H9 (cell line): ENCODE results near the gene SECTM1. TPM values are rescaled to one million over a fixed set of nuclear protein-coding genes. Genes with fewer than 3 reads are reported as not detected.
A peak's percentile ranks its signal among the peaks of the same experiment; 100 is the strongest.

Experiments
- DNase-seq: peaks from one replicate; pipeline ENCODE4 v3.0.0-alpha.2; 2017
- H2AFZ ChIP-seq: one replicate; pipeline ENCODE4 v1.6.1; 2013; ENCODE audit warnings: mild to moderate bottlenecking, low read length, control low read depth, moderate library complexity
- H2AK5ac ChIP-seq: 2 replicates; pipeline ENCODE4 v1.6.1; 2013; ENCODE audit warnings: low read length, control low read depth, mixed read lengths; ENCODE audit not compliant: insufficient read length
- H2BK120ac ChIP-seq: one replicate; pipeline ENCODE4 v1.6.1; 2013; ENCODE audit warnings: low read depth, mild to moderate bottlenecking, low read length, control low read depth, inconsistent platforms; ENCODE audit not compliant: poor library complexity, severe bottlenecking
- H2BK12ac ChIP-seq: 2 replicates; pipeline ENCODE4 v1.6.1; 2013; ENCODE audit warnings: low read length, control low read depth, mixed read lengths, low read depth; ENCODE audit not compliant: insufficient read length
- H2BK15ac ChIP-seq: 2 replicates; pipeline ENCODE4 v1.6.1; 2013; ENCODE audit warnings: low read depth, low read length, control low read depth
- H2BK20ac ChIP-seq: one replicate; pipeline ENCODE4 v1.6.1; 2013; ENCODE audit warnings: low read depth, mild to moderate bottlenecking, low read length, control low read depth, inconsistent platforms; ENCODE audit not compliant: poor library complexity, severe bottlenecking
- H2BK5ac ChIP-seq: 2 replicates; pipeline ENCODE4 v1.6.1; 2013; ENCODE audit warnings: low read length, control low read depth, mixed read lengths; ENCODE audit not compliant: insufficient read length
- H3K14ac ChIP-seq: 2 replicates; pipeline ENCODE4 v1.6.1; 2013; ENCODE audit warnings: low read length, control low read depth; ENCODE audit not compliant: insufficient read depth
- H3K18ac ChIP-seq: 2 replicates; pipeline ENCODE4 v1.6.1; 2013; ENCODE audit warnings: low read depth, mild to moderate bottlenecking, mixed read lengths, low read length, control low read depth; ENCODE audit not compliant: insufficient read length
- H3K23ac ChIP-seq: 2 replicates; pipeline ENCODE4 v1.6.1; 2013; ENCODE audit warnings: low read length, control low read depth, mixed read lengths, low read depth; ENCODE audit not compliant: insufficient read length
- H3K23me2 ChIP-seq: 2 replicates; pipeline ENCODE4 v1.6.1; 2013; ENCODE audit warnings: low read depth, mild to moderate bottlenecking, mixed read lengths, low read length, control low read depth; ENCODE audit not compliant: insufficient read length, poor library complexity, severe bottlenecking
- H3K27ac ChIP-seq: 2 replicates; pipeline ENCODE4 v1.5.1; 2013; ENCODE audit warnings: low read length, control low read depth, mixed read lengths, low read depth; ENCODE audit not compliant: insufficient read length
- H3K27me3 ChIP-seq: 2 replicates; pipeline ENCODE4 v1.6.1; 2013; ENCODE audit warnings: low read length, control low read depth, inconsistent platforms; ENCODE audit not compliant: insufficient read depth
- H3K4ac ChIP-seq: 2 replicates; pipeline ENCODE4 v1.6.1; 2013; ENCODE audit warnings: low read depth, mild to moderate bottlenecking, control low read depth, inconsistent platforms, low read length, moderate library complexity
- H3K4me1 ChIP-seq: 2 replicates; pipeline ENCODE4 v1.6.1; 2013; ENCODE audit warnings: low read length, control low read depth, inconsistent platforms; ENCODE audit not compliant: insufficient read depth
- H3K4me2 ChIP-seq: 2 replicates; pipeline ENCODE4 v1.6.1; 2013; ENCODE audit warnings: low read length, control low read depth, mixed read lengths; ENCODE audit not compliant: insufficient read length, insufficient read depth
- H3K56ac ChIP-seq: 2 replicates; pipeline ENCODE4 v1.6.1; 2013; ENCODE audit warnings: low read depth, mild to moderate bottlenecking, mixed read lengths, low read length, control low read depth; ENCODE audit not compliant: insufficient read length
- H3K79me1 ChIP-seq: 2 replicates; pipeline ENCODE4 v1.6.1; 2013; ENCODE audit warnings: low read depth, mild to moderate bottlenecking, moderate library complexity, low read length, control low read depth, inconsistent platforms; ENCODE audit not compliant: insufficient read depth, poor library complexity, severe bottlenecking
- H3K79me2 ChIP-seq: 2 replicates; pipeline ENCODE4 v1.6.1; 2013; ENCODE audit warnings: low read length, control low read depth, inconsistent platforms; ENCODE audit not compliant: insufficient read depth
- H3K9ac ChIP-seq: 2 replicates; pipeline ENCODE4 v1.6.1; 2013; ENCODE audit warnings: low read length, control low read depth, mixed read lengths; ENCODE audit not compliant: insufficient read length; ENCODE audit errors: extremely low read depth
- H3K9me3 ChIP-seq: one replicate; pipeline ENCODE4 v1.6.1; 2013; ENCODE audit warnings: low read depth, low read length, inconsistent platforms; ENCODE audit not compliant: control insufficient read depth
- H3T11ph ChIP-seq: one replicate; pipeline ENCODE4 v1.6.1; 2013; ENCODE audit warnings: mild to moderate bottlenecking, low read length, control low read depth, inconsistent platforms
- H4K20me1 ChIP-seq: one replicate; pipeline ENCODE4 v1.6.1; 2013; ENCODE audit not compliant: control insufficient read depth, insufficient read length, insufficient read depth
- H4K5ac ChIP-seq: 2 replicates; pipeline ENCODE4 v1.6.1; 2013; ENCODE audit warnings: low read depth, mild to moderate bottlenecking, mixed read lengths, low read length, control low read depth; ENCODE audit not compliant: insufficient read length
- H4K8ac ChIP-seq: replicated peaks from 2 replicates; pipeline ENCODE4 v1.6.1; 2013; ENCODE audit warnings: low read length, control low read depth, mixed read lengths, low read depth; ENCODE audit not compliant: insufficient read length
- H4K91ac ChIP-seq: 2 replicates; pipeline ENCODE4 v1.6.1; 2013; ENCODE audit warnings: low read depth, mild to moderate bottlenecking, moderate library complexity, mixed read lengths, low read length, control low read depth; ENCODE audit not compliant: insufficient read length
- H3K27ac Mint-ChIP-seq, 3 experiments: 2 replicates in 2 of 3; 3 replicates in 1 of 3; pipeline ENCODE4 v1.8.0; 2020 to 2021; ENCODE audit warnings: mixed read lengths in 3 of 3, mild to moderate bottlenecking in 1 of 3, moderate library complexity in 1 of 3
- H3K27me3 Mint-ChIP-seq: 2 replicates; pipeline ENCODE4 v1.8.0; 2021; ENCODE audit warnings: low read depth, mild to moderate bottlenecking, moderate library complexity, mixed read lengths
- H3K36me3 Mint-ChIP-seq, 3 experiments: 2 replicates in 2 of 3; 3 replicates in 1 of 3; pipeline ENCODE4 v1.8.0; 2020 to 2021; ENCODE audit warnings: low read depth in 3 of 3, mixed read lengths in 3 of 3; ENCODE audit not compliant: insufficient read depth in 1 of 3
- H3K4me1 Mint-ChIP-seq, 2 experiments: 2 replicates each; pipeline ENCODE4 v1.8.0; 2020; ENCODE audit warnings: mixed read lengths in 2 of 2
- H3K4me3 Mint-ChIP-seq, 2 experiments: 2 replicates in 1 of 2; 3 replicates in 1 of 2; pipeline ENCODE4 v1.8.0; 2020 to 2021; ENCODE audit warnings: mild to moderate bottlenecking in 2 of 2, mixed read lengths in 2 of 2, moderate library complexity in 1 of 2
- H3K9me3 Mint-ChIP-seq, 2 experiments: 2 replicates in 1 of 2; 3 replicates in 1 of 2; pipeline ENCODE4 v1.8.0; 2020; ENCODE audit warnings: mild to moderate bottlenecking in 2 of 2, mixed read lengths in 2 of 2, moderate library complexity in 1 of 2
- CTCF ChIP-seq: fragments of 200-600 bp; sonication (generic); conservative IDR thresholded peaks from 3 replicates; pipeline ENCODE4 v1.8.0; 2021; ENCODE audit warnings: antibody characterized with exemption, mild to moderate bottlenecking
- WGBS: extraction: QIAGEN DNeasy Blood & Tissue Kit; methylation state at CpG from one replicate; pipeline ENCODE4 v1.1.7; 2013; ENCODE audit warnings: missing lambda C conversion rate, low lambda C conversion rate, mixed read lengths; ENCODE audit not compliant: insufficient read length; ENCODE audit errors: extremely low coverage; 5-methylcytosine and 5-hydroxymethylcytosine counted together
- total RNA-seq: library from RNA; stranded (reverse); gene quantifications from 2 replicates; pipeline ENCODE4 v1.2.1, GENCODE V29; 2021

SECTM1 gene
- total RNA-seq, 1 experiment from 2014 or later: 0.28 TPM

DNA sequence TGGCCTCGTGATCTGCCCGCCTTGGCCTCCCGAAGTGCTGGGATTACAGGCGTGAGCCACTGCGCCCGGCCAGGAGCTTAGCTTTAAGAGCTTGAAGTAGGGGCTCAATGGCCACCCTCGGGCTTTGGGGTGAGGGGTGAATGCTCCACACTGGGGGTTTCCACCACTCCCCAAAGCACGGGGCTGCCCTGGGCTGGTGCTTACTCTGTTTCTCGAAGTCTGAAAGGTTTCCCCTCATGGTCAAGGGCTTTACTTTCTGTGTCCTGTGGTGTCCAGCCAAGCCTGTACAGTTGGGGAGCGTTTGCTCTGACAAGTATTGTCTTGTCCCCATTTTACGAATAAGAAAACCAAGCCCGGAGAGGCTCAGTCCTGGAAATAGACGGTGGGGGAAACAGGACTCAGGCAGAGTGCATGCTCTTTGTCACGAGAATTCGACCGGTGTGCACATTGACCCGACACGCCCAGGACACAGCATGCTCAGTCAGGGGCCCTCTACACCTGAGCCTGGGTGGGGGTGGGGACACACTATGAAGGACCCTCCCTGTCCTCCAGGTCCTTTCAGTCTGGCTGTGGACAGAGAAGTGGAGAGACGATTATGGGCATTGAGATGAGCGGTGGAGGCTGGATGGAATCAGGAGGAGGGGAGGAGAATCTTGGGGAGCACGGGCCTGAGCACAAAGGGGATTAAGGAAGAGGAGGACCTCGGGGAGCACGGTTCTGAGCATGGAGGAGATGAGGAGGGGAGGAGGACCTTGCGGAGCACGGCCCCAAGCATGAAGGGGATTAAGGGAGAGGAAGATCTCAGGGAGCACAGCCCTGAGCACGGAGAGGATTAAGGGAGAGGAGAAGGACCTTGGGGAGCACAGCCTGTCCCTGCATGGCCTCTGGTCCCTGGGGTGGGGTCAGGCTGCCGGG lies 23.7 kb downstream of the SECTM1 start:
- no peak overlapping the region for H3K23ac ChIP-seq
- no peaks in the 10 kb centered on the region for H3K79me1 ChIP-seq
- no peak overlapping the region for H2AK5ac ChIP-seq
- no peak overlapping the region for H3K4me2 ChIP-seq
- no peaks in the 10 kb centered on the region for H3K27me3 ChIP-seq
- Mint-ChIP-seq H3K27ac (peak overlapping the region in 1 of 3 experiments; percentile 34; a peak in 2 of 7 replicates), H3K36me3 (no peaks in the 10 kb centered on the region), H3K27me3 (peaks cover 34% of the 10 kb centered on the region), H3K9me3 (no peaks in the 10 kb centered on the region; a peak in 2 of 5 replicates), H3K4me3 (no peak overlapping the region), H3K4me1 (0 out of 4 replicates have a peak, but pooled peaks cover 2 to 4% of the 10 kb centered on the region in 2 experiments)
- no peak overlapping the region; the same call in 1 of the 2 replicates for H3K14ac ChIP-seq
- H3K18ac ChIP-seq: no peak overlapping the region
- H4K8ac ChIP-seq: no peak overlapping the region
- no peak overlapping the region for H3K56ac ChIP-seq
- no peak overlapping the region for H3K4ac ChIP-seq
- no peaks in the 10 kb centered on the region for H3K4me1 ChIP-seq
- H3K79me2 ChIP-seq: no peaks in the 10 kb centered on the region
- H3K23me2 ChIP-seq: peaks cover 2% of the 10 kb centered on the region
- no peak overlapping the region for H2AFZ ChIP-seq
- no peak overlapping the region for H2BK15ac ChIP-seq
- H2BK20ac ChIP-seq: no peak overlapping the region
- H3K9me3 ChIP-seq: no peaks in the 10 kb centered on the region
- no peak overlapping the region for H2BK12ac ChIP-seq
- WGBS: no CpG with 5 or more reads among the region's 27 CpGs
- H2BK120ac ChIP-seq: no peak overlapping the region
- no peak overlapping the region for H3T11ph ChIP-seq
- no peak for TF ChIP-seq CTCF
- no peak overlapping the region for H4K91ac ChIP-seq
- H3K9ac ChIP-seq: no peak overlapping the region
- no peak overlapping the region for H4K5ac ChIP-seq
- DNase-seq: no peak
- no peaks in the 10 kb centered on the region for H4K20me1 ChIP-seq
- no peak overlapping the region for H3K27ac ChIP-seq
- H2BK5ac ChIP-seq: no peak overlapping the region
